CD4-positive, alpha-beta T cell treated with Interleukin-21 for 1 hour (primary cell): Measurements from ENCODE around the gene IQCF6.
A peak's percentile ranks its signal among the peaks of the same experiment; 100 is the strongest.
"Not testable (repeated sequence)": the region's sequence is repeated elsewhere in the genome, so short reads cannot be mapped to it uniquely, and the experiment has no call there.

Experiments
- DNase-seq: peaks from one replicate; pipeline ENCODE4 v3.0.0-alpha.2; 2020

IQCF6 gene

GRCh38 chr3:51759203-51759602 is 19.8 kb downstream of the IQCF6 start:
- no peak for DNase-seq

GRCh38 chr3:51753763-51754750 is 25.0 kb downstream of the IQCF6 start:
- DNase-seq = not testable (repeated sequence)

GRCh38 chr3:51751287-51751686 is 27.8 kb downstream of the IQCF6 start:
- DNase-seq = no peak

- no peak for DNase-seq
These were observed 28.2 kb downstream of the IQCF6 start for GRCh38 chr3:51750878-51751277.

- DNase-seq = no peak
These were observed 30.7 kb downstream of the IQCF6 start for GRCh38 chr3:51748327-51748726.

GRCh38 chr3:51747840-51748239 is 31.2 kb downstream of the IQCF6 start:
- no peak for DNase-seq

- peak; percentile 4 for DNase-seq
These were observed 36.1 kb downstream of the IQCF6 start for GRCh38 chr3:51742978-51743377.

GRCh38 chr3:51742320-51742719 is 36.7 kb downstream of the IQCF6 start:
- not testable (repeated sequence) for DNase-seq

GRCh38 chr3:51739110-51739509 is 39.9 kb downstream of the IQCF6 start:
- DNase-seq = no peak

GRCh38 chr3:51735950-51736349 is 43.1 kb downstream of the IQCF6 start:
- DNase-seq = no peak

- no peak for DNase-seq
These were observed 44.0 kb downstream of the IQCF6 start for GRCh38 chr3:51735039-51735438.

GRCh38 chr3:51734572-51734907 is 44.5 kb downstream of the IQCF6 start:
- no peak for DNase-seq

- no peak for DNase-seq
These were observed 45.0 kb downstream of the IQCF6 start for GRCh38 chr3:51733859-51734571.

GRCh38 chr3:51729042-51729633 is 49.9 kb downstream of the IQCF6 start:
- no peak for DNase-seq
